Stimulated activated effector memory CD8-positive, alpha-beta T cell treated with anti-CD3 and anti-CD28 coated beads, Interleukin-12 subunit alpha, Interleukin-12 subunit beta, amount 100 ng/mL, for 72 hours (primary cell): ENCODE results near the gene GANC.

Experiments
- ATAC-seq: fragments of 150-1000 bp; cut with Tn5 transposase; 2 replicates; pipeline ENCODE4 v1.10.0; 2021
- DNase-seq, 2 donors: peaks; one replicate each; pipeline ENCODE4 v3.0.0; 2021 to 2022; ENCODE audit warnings: low spot score in 2 of 2
- H3K27ac Mint-ChIP-seq: one replicate; pipeline ENCODE4 v1.8.0; 2022; ENCODE audit warnings: mild to moderate bottlenecking, mixed read lengths
- H3K36me3 Mint-ChIP-seq: one replicate; pipeline ENCODE4 v1.8.0; 2022; ENCODE audit warnings: mild to moderate bottlenecking, mixed read lengths
- H3K4me1 Mint-ChIP-seq: one replicate; pipeline ENCODE4 v1.8.0; 2022; ENCODE audit warnings: mixed read lengths
- H3K4me3 Mint-ChIP-seq: one replicate; pipeline ENCODE4 v1.8.0; 2022; ENCODE audit warnings: mild to moderate bottlenecking, mixed read lengths
- H3K9me3 Mint-ChIP-seq: one replicate; pipeline ENCODE4 v1.8.0; 2022; ENCODE audit warnings: mixed read lengths

Gene GANC

DNA sequence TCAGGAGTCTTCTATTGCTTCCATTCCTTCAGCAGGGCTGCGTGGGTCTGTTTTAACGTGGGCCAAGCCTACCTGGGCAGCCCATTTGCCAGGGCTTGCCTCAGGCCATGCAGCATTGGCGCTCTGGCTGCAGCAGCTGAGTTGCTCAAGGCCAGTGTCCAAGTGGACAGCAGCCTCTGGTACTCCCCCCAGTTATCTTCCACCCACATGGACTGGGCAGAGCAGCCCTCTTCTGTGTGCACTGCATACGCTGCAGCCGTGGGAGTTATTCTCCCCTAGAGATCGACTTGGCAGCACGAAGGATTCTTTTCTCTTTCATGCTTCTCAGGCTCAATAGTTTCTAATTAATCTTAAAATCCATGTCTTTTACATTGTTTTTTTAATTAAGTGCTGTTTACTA, 79.4 kb downstream of the GANC start:
- Mint-ChIP-seq H3K9me3 (no peaks in the 10 kb centered on the region), H3K4me1 (no peaks in the 10 kb centered on the region), H3K4me3 (no peak overlapping the region), H3K36me3 (peaks cover 43% of the 10 kb centered on the region), H3K27ac (no peak overlapping the region)
- DNase-seq (no peak), ATAC-seq (no peak)

DNA sequence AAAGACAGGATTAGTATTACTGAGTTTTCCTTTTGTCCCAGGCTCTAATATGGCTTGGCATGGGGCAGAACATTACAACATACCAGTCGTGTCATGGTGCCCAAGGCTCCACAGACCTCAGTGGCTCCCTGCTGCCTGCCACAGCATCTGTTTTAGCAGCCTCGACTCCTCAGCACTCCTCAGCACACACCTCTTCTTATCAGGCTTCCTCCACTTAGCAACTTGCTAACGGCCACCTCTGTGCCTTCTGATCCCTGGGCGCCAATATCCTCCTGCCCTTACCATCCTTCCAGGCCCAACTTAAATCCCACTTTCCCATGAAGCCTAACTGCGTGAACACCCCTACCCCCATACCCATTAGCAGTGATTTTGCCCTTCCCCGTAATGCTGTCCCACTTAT, 80.1 kb downstream of the GANC start:
- Mint-ChIP-seq H3K9me3 (no peaks in the 10 kb centered on the region), H3K4me3 (no peak overlapping the region), H3K36me3 (peaks cover 43% of the 10 kb centered on the region), H3K4me1 (no peaks in the 10 kb centered on the region), H3K27ac (no peak overlapping the region)
- ATAC-seq (no peak), DNase-seq (no peak)

DNA sequence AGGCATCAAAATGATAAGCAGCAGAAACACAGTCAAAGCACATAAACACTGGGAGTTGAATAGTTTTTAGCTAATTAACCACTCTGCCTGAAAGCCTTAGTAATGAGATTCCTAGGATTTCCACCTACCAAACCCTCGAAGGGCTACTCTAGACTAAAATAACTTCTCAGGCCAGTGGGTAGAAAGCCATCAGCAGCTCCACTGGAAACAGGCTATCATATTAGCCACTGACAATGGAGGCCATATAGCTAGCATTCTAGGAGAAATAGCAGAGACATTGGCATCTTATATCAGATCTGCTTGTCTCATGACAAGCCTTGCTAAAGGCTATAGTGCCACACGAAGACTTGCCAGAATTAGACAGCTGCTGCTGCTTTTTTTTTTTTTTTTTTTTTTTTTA, 81.8 kb downstream of the GANC start:
- DNase-seq = no peak
- Mint-ChIP-seq H3K4me3 (no peak overlapping the region), H3K36me3 (peaks cover 35% of the 10 kb centered on the region), H3K4me1 (no peaks in the 10 kb centered on the region), H3K9me3 (no peaks in the 10 kb centered on the region), H3K27ac (no peak overlapping the region)
- no peak for ATAC-seq

GRCh38 chr15:42355291-42355690, 82.3 kb downstream of the GANC start:
- Mint-ChIP-seq H3K27ac (no peak overlapping the region), H3K9me3 (no peaks in the 10 kb centered on the region), H3K4me3 (no peak overlapping the region), H3K4me1 (no peaks in the 10 kb centered on the region), H3K36me3 (peaks cover 30% of the 10 kb centered on the region)
- no peak for ATAC-seq
- no peak for DNase-seq

DNA sequence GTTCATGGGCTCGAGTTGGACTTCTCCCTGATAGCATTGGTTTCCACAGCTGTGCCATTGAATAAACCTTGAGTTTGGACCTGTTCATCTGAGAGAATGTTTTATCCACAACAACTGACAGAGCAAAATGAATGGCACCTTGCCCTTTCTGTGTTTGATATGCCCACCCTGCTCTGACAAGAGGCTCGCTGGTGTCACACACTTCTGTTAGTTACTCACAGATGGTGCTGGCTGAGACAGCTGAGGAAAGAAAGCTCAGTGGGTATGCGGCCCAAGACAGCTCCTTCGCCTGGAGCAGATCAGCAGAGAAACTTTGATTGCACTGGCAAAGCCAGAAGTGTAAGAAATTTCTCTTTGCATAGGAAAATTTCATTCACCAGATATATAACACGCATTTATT, 83.8 kb downstream of the GANC start:
- H3K9me3 Mint-ChIP-seq = no peaks in the 10 kb centered on the region
- DNase-seq = no peak
- H3K4me3 Mint-ChIP-seq = no peak overlapping the region
- no peak for ATAC-seq
- no peak overlapping the region for H3K27ac Mint-ChIP-seq
- peaks cover 16% of the 10 kb centered on the region for H3K36me3 Mint-ChIP-seq
- H3K4me1 Mint-ChIP-seq = no peaks in the 10 kb centered on the region

DNA sequence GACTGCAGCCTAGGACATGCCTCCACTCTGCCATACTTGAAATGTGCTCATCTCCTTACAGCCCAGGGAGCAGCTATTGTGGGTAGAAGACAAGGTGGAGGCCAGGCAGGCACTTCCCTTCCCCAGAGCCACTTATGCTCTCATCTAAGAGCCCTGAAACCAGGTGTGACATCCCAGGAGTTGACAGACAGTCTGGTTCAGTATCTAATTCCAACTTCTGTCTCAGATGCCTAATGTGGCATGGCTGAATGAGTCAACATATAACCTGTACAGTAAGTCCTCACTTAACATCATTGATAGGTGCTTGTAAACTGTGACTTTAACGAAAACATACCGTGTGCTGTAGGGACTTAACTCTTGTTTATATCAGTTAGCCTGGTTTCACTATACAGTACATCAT, 85.1 kb downstream of the GANC start:
- no peak for ATAC-seq
- H3K36me3 Mint-ChIP-seq = peaks cover 4% of the 10 kb centered on the region
- no peak overlapping the region for H3K27ac Mint-ChIP-seq
- H3K4me1 Mint-ChIP-seq = no peaks in the 10 kb centered on the region
- no peak for DNase-seq
- H3K4me3 Mint-ChIP-seq = no peak overlapping the region
- no peaks in the 10 kb centered on the region for H3K9me3 Mint-ChIP-seq

- Mint-ChIP-seq H3K27ac (no peak within 1 kb of the TSS), H3K4me3 (no peak within 1 kb of the TSS), H3K9me3 (no peaks in the 10 kb centered on the region), H3K36me3 (no peaks in the 10 kb centered on the region), H3K4me1 (no peaks in the 10 kb centered on the region)
- DNase-seq (no peak), ATAC-seq (no peak)
Measured at GRCh38 chr15:42359249-42359648, 86.2 kb downstream of the GANC start, which contains the start of gene CAPN3. TSS of gene CAPN3 (plus strand) at chr15:42359501. CDS start at chr15:42359806, 305 bp downstream.

DNA sequence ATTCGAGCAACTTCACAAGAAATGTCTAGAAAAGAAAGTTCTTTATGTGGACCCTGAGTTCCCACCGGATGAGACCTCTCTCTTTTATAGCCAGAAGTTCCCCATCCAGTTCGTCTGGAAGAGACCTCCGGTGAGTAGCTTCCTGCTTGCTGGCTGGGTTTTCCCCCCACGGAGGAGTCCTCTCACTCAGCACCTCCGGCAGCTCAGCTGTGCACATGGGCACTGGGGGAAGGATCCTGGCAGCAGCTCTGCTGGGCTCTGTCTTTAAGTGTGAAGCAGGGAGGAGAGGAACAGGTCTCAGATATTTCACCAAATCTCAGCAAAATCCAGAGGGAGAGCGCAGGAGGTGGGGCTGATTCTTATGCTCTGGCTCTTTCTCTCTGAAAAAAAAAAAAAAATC, 87.0 kb downstream of the GANC start:
- Mint-ChIP-seq H3K4me3 (no peak overlapping the region), H3K27ac (no peak overlapping the region), H3K36me3 (no peaks in the 10 kb centered on the region), H3K4me1 (no peaks in the 10 kb centered on the region), H3K9me3 (no peaks in the 10 kb centered on the region)
- ATAC-seq (no peak), DNase-seq (no peak)

DNA sequence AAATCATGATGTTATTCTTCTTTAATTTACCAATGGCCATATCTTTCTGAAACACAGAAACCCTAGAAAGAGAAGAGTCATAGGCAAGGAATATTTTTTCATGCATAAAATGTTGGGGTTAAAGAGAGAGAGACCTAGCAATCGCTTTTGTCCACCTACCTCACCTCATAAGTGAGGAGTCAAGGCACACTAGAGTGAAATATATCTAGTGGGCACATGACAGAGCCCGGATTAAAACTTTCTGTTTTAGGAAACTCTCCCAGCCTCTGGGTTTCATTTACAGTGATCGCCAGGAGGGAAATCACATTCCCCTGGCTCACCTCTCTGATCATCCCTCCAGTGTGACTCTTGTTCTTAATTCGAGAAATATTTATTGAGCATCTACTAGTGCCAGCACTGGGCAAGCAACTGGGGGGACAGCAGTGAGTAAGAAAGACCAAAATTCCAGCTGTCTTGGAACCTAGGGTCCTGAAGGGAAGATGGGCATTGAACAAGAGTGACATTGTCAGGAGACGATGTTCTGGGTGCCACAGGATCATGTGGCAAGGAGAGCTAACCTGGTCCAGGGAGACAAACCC, 87.6 kb downstream of the GANC start:
- no peaks in the 10 kb centered on the region for H3K9me3 Mint-ChIP-seq
- H3K4me1 Mint-ChIP-seq = no peaks in the 10 kb centered on the region
- H3K27ac Mint-ChIP-seq = no peak overlapping the region
- ATAC-seq = no peak
- no peak overlapping the region for H3K4me3 Mint-ChIP-seq
- no peaks in the 10 kb centered on the region for H3K36me3 Mint-ChIP-seq
- DNase-seq = no peak

DNA sequence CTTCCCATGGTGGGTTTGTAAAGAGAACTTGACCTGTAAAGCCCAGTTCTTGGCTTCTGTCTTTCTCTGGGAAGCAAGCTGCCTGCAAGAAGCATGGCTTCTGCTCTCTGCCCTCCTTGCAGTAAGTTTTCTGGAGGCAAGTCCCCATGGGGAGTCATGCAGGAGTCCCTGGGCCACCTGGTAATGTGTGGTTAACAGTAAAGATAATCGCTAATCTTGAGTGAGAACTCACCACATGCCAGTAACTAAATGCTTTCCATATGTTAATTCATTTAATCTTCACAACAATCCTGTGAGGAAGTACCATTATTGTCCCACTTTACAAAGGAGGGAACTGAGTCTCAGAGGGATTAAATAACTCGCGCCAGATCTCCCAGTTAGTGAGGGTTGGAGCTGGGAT, 90.5 kb downstream of the GANC start:
- no peak for ATAC-seq
- Mint-ChIP-seq H3K36me3 (no peaks in the 10 kb centered on the region), H3K4me3 (no peak overlapping the region), H3K9me3 (no peaks in the 10 kb centered on the region), H3K4me1 (no peaks in the 10 kb centered on the region), H3K27ac (no peak overlapping the region)
- DNase-seq = no peak

DNA sequence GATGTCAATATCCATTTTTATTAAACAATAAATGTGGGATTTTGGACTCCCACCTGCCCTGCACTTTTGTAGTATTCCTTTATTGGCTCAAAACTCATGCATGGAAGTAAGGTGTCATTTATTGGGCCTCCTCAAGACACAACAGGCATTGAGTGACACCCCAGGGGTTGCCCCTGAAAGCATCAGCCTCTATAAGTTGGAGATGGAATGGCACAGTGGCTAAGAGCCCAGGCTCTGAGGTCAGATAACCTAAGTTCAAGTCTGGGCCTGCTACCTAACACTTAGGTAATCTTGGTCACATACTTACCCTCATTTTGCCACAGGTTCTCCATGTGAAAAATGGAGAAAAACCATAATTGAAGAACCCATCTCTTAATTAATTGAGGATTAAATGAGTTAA, 90.9 kb downstream of the GANC start:
- ATAC-seq = no peak
- Mint-ChIP-seq H3K4me1 (no peaks in the 10 kb centered on the region), H3K27ac (no peak overlapping the region)

DNA sequence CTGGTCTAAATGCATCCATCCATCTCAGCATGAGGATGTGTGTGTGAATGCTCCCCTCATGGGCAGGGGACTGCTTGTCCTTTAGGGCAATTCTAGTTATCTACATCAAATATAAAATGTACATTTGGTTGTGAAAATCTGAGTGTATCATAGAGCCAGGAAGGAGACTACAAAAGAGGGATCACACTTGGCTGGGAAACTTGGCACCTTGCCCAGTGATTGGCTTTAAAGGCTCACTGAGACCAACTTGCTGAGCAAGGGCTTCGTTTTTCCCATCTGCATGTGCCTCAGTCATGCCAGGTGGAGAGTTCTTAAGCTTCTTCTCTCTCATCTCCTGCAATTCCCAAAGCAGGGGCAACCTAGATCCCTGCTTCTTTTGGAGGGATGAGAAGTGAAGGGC, 91.5 kb downstream of the GANC start:
- no peak overlapping the region for H3K4me3 Mint-ChIP-seq
- H3K36me3 Mint-ChIP-seq = no peaks in the 10 kb centered on the region
- H3K4me1 Mint-ChIP-seq = no peaks in the 10 kb centered on the region
- ATAC-seq (no peak), DNase-seq (no peak)
- no peaks in the 10 kb centered on the region for H3K9me3 Mint-ChIP-seq
- H3K27ac Mint-ChIP-seq = no peak overlapping the region

More for the DNA sequence above, 90.9 kb downstream of the GANC start:
- no peak for DNase-seq
- no peak overlapping the region for H3K4me3 Mint-ChIP-seq
- no peaks in the 10 kb centered on the region for H3K36me3 Mint-ChIP-seq
- H3K9me3 Mint-ChIP-seq = no peaks in the 10 kb centered on the region

DNA sequence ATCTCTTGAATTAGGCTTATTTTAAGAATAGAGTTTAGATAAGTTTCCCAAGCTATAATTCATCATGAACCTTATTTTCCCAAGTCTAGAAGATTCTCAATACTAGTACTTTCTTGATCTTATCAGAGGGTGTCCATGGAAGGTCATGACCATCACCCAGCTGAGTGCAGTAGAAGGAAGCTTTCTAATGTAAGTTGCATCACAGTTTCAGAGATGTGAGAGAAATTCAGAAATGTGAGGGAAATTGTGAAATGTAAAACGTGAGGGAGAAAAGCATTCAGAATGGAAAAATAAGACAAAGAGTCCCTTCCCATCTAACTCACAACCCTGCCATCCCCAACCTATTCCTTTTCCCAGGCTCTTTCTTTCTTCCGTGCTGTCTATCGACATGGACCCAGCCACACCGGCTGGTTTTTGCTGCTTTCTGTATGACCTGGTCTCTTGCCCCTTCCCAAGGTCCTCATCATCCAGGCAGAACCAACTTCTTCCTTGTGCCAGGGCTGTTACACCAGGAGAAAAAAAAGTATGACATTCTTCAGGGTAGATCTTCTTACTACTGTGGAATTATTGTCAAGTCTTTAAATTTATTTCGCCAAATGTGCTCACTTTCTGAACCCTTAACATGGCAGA, 93.0 kb downstream of the GANC start:
- ATAC-seq (no peak), DNase-seq (no peak)
- H3K4me1 Mint-ChIP-seq = no peaks in the 10 kb centered on the region
- no peak overlapping the region for H3K27ac Mint-ChIP-seq
- no peaks in the 10 kb centered on the region for H3K36me3 Mint-ChIP-seq
- no peak overlapping the region for H3K4me3 Mint-ChIP-seq
- H3K9me3 Mint-ChIP-seq = no peaks in the 10 kb centered on the region

- ATAC-seq = no peak
- Mint-ChIP-seq H3K9me3 (no peaks in the 10 kb centered on the region), H3K4me1 (no peaks in the 10 kb centered on the region), H3K4me3 (no peak overlapping the region), H3K27ac (no peak overlapping the region), H3K36me3 (no peaks in the 10 kb centered on the region)
- no peak for DNase-seq
Measured at GRCh38 chr15:42367041-42367440, 94.0 kb downstream of the GANC start.

- Mint-ChIP-seq H3K9me3 (no peaks in the 10 kb centered on the region), H3K4me1 (no peaks in the 10 kb centered on the region), H3K4me3 (no peak overlapping the region), H3K27ac (no peak overlapping the region), H3K36me3 (no peaks in the 10 kb centered on the region)
- ATAC-seq (no peak), DNase-seq (no peak)
Measured at GRCh38 chr15:42368096-42368495, 95.1 kb downstream of the GANC start.

- DNase-seq (no peak), ATAC-seq (no peak)
- Mint-ChIP-seq H3K9me3 (no peaks in the 10 kb centered on the region), H3K4me1 (no peaks in the 10 kb centered on the region), H3K4me3 (no peak overlapping the region), H3K27ac (no peak overlapping the region), H3K36me3 (no peaks in the 10 kb centered on the region)
Measured at GRCh38 chr15:42371096-42371495, 98.1 kb downstream of the GANC start.

- Mint-ChIP-seq H3K36me3 (no peaks in the 10 kb centered on the region), H3K27ac (no peak overlapping the region), H3K4me3 (no peak overlapping the region), H3K4me1 (no peaks in the 10 kb centered on the region), H3K9me3 (no peaks in the 10 kb centered on the region)
- DNase-seq (no peak), ATAC-seq (no peak)
Measured at GRCh38 chr15:42373274-42373673, 100.3 kb downstream of the GANC start.
